HFF-Myc (cell line): ENCODE results near the gene GMEB1.

Experiments
- DNase-seq: peaks from one replicate; pipeline ENCODE4 v3.0.0-alpha.2; 2011; ENCODE audit warnings: low read depth; ENCODE audit errors: extremely low read depth
- H3K4me3 ChIP-seq: replicated peaks from 2 replicates; pipeline ENCODE4 v1.5.1; 2011; ENCODE audit warnings: low read depth, mild to moderate bottlenecking, control low read depth, low read length
- TF ChIP-seq, protein P1 (sequence below): IDR thresholded peaks from 2 replicates; pipeline ENCODE4 v1.5.1; 2012; ENCODE audit warnings: mild to moderate bottlenecking, low read depth, low read length, control low read depth; ENCODE audit errors: missing control alignments

The GMEB1 gene

DNA sequence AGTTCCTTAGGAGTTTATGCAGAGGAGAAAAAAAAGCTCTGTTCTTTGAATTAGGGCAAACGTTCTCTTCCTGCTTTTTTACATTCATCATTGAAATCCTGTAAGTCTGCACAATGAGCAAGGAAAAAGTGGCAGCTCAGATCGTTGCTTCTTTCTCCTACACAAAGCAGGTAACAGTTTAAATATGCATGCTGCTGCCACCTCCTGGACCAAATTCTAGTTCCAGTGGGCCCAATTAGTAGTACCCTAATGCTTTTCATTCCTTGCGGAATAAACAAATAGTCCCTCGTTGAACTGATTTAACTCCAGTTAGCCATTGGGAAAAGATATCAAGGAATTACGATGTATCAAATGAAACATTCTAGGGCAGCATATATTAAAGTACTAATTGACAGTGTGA lies 88.3 kb downstream of the GMEB1 start:
- TF ChIP-seq, protein P1, sequence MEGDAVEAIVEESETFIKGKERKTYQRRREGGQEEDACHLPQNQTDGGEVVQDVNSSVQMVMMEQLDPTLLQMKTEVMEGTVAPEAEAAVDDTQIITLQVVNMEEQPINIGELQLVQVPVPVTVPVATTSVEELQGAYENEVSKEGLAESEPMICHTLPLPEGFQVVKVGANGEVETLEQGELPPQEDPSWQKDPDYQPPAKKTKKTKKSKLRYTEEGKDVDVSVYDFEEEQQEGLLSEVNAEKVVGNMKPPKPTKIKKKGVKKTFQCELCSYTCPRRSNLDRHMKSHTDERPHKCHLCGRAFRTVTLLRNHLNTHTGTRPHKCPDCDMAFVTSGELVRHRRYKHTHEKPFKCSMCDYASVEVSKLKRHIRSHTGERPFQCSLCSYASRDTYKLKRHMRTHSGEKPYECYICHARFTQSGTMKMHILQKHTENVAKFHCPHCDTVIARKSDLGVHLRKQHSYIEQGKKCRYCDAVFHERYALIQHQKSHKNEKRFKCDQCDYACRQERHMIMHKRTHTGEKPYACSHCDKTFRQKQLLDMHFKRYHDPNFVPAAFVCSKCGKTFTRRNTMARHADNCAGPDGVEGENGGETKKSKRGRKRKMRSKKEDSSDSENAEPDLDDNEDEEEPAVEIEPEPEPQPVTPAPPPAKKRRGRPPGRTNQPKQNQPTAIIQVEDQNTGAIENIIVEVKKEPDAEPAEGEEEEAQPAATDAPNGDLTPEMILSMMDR: no peak
- H3K4me3 ChIP-seq: no peak overlapping the region
- no peak for DNase-seq

DNA sequence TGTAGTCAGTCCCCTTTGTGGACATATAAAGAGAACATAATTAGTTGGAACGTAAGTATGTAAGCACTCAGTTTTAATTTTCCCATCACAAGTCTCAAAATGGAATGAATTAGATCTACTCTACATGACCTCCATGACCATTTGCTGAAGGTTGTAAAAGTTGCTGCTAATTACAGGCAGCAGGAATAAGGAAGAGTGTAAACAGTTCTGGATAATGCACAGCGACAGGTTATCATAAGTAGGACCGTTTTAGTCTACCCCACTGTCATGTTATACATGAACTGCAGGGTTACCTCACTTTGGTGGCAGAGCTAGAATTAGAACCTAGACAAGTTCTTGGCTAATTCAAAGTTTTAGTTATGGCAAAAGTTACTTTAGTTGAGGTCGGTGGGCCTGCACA lies 89.8 kb downstream of the GMEB1 start:
- H3K4me3 ChIP-seq: no peak overlapping the region
- TF ChIP-seq, protein P1: no peak

DNA sequence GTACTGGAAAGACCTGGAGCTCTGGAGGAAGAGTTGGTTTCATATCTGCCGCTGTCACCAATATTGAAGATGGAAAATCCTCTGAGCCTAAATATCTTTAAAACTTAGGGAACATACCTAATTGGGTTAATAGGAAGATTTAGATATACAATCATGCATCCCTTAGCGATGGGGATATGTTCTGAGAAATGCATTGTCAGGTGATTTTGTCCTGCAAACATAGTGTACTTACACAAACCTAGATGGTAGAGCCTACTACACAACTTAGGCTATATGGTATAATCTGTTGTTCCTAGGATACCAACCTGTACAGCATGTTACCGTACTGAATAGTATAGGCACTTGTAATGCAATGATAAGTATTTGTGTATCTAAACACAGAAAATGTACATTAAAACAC lies 90.7 kb downstream of the GMEB1 start:
- DNase-seq: no peak
- TF ChIP-seq, protein P1: no peak
- no peak overlapping the region for H3K4me3 ChIP-seq

More for the DNA sequence above, 89.8 kb downstream of the GMEB1 start:
- no peak for DNase-seq

DNA sequence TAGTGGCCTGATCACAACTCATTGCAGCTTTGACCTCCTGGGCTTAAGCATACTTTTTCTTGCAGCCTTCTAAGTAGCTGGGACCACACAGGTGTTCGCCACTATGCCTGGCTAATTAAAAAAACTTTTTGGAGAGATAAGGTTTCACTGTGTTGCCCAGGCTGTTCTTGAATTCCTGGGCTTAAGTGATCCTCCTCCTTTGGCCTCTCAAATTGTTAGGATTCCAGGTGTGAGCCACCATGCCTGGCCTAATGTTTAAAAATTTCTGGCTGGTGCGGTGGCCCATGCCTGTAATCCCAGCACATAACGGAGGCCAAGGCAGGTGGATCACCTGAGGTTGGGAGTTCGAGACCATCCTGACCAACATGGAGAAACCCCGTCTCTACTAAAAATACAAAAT lies 92.6 kb downstream of the GMEB1 start:
- no peak for DNase-seq
- no peak overlapping the region for H3K4me3 ChIP-seq
- TF ChIP-seq, protein P1: no peak

DNA sequence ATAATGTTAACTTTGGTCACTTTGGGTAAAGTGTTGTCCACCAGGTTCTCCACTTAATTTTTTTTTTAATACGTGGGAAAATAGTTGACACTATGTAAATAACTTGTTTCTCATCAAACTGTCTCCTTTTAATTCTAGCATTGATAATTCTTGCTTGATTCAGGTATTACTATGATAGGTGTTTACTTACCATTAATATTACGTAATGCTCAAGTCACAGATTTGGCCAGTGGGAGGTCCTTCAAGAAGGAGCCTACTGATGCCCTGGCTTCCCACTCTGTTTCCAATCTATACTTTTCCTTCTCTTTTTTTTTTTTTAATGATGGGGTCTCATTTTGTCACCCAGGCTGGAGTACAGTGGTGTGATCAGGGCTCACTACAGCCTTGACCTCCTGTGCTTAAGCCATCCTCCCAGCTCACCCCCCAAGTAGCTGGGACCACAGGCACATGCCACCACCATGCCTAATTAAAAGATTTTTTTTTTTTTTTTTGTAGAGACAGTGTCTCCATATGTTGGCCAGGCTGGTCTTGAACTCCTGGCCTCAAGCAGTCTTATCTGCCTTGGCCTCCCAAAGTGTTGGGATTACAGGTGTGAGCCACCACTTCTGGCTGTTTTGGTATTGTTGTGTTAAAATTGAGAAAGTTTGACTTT lies 98.1 kb downstream of the GMEB1 start:
- no peak overlapping the region for H3K4me3 ChIP-seq
- DNase-seq: no peak
- TF ChIP-seq, protein P1: no peak
